Colonic mucosa (tissue), 4 donors: ENCODE results near the gene MDM4. TPM values are rescaled to one million over a fixed set of nuclear protein-coding genes. Genes with fewer than 3 reads are reported as not detected.

Experiments used
- DNase-seq: peaks from one replicate; pipeline ENCODE4 v3.0.0-alpha.2; 2020
- H3K27ac ChIP-seq: fragments of 200-600 bp; one replicate; pipeline ENCODE4 v1.8.0; 2021
- H3K27me3 ChIP-seq: fragments of 200-600 bp; one replicate; pipeline ENCODE4 v1.8.0; 2021
- H3K36me3 ChIP-seq: fragments of 200-600 bp; one replicate; pipeline ENCODE4 v1.8.0; 2021
- H3K4me1 ChIP-seq: fragments of 200-600 bp; one replicate; pipeline ENCODE4 v1.8.0; 2021; ENCODE audit warnings: mild to moderate bottlenecking
- H3K4me3 ChIP-seq: fragments of 200-600 bp; one replicate; pipeline ENCODE4 v1.8.0; 2021
- H3K9ac ChIP-seq, 2 donors: one replicate each; pipeline ENCODE4 v1.7.0; 2013; ENCODE audit warnings: control low read depth in 2 of 2, low read depth in 2 of 2, low read length in 2 of 2
- H3K9me3 ChIP-seq: fragments of 200-600 bp; one replicate; pipeline ENCODE4 v1.8.0; 2021
- CTCF ChIP-seq: fragments of 200-600 bp; IDR thresholded peaks from one replicate; pipeline ENCODE4 v1.8.0; 2022; ENCODE audit warnings: antibody characterized with exemption, mild to moderate bottlenecking
- intact Hi-C: fragments of 100-400 bp; cut with DNase I; formaldehyde crosslinking; loops from one replicate; pipeline ENCODE4 v1.14.1; 2022
- total RNA-seq, 2 donors: library from RNA; stranded (reverse); fragmentation: NEBNext Ultra II Directional in 1 of 2; extraction: Animal tissue kit (Norgen Biotek cat#: 25700) in 1 of 2; gene quantifications; one replicate each; pipeline ENCODE4 v1.2.1, GENCODE V29; 2021
- donor health status: healthy.
- donor health status: DM: no; HTN: no; CAD: no.
- donor health status: DM: no; HTN: no; CAD: no.

MDM4 gene
- total RNA-seq, 2 donors from 2014 or later = 43.7 to 49.8 TPM

DNA sequence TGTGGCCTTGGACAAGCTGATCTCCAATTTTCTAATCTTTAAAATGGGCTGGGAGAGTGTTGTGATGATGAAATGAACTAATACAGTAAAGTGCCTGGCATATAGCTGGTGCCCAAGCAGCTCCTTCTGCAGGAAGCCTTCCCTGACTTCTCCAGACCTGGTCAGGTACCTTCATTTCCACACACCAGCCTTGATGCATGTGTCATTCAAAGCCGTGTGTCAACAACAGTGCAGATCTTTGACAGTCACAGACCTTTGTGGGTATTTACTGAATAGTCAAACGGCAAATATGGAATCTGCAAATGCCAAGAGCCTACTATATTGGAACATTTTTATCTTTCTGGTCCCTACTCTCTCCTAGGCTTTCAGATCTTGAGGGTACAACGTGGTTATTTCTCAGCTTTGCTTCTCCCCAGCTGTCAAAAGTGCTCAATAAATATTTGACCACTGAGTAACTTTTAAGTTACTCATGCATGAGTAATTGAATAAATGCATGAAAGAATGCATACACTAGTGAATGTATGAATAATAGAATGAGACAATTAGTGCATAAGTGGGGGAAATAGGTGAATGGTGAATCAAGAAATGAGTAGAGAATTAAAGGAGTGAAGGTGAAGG lies 75.4 kb downstream of the MDM4 start:
- Histone ChIP-seq H3K27me3 (no peaks in the 10 kb centered on the region), H3K27ac (no peak overlapping the region), H3K9me3 (no peaks in the 10 kb centered on the region), H3K4me3 (no peak overlapping the region), H3K36me3 (no peaks in the 10 kb centered on the region), H3K9ac (no peak overlapping the region), H3K4me1 (no peaks in the 10 kb centered on the region)
- no peak for DNase-seq
- intact Hi-C loops = no loop called here
- TF ChIP-seq CTCF = no peak

DNA sequence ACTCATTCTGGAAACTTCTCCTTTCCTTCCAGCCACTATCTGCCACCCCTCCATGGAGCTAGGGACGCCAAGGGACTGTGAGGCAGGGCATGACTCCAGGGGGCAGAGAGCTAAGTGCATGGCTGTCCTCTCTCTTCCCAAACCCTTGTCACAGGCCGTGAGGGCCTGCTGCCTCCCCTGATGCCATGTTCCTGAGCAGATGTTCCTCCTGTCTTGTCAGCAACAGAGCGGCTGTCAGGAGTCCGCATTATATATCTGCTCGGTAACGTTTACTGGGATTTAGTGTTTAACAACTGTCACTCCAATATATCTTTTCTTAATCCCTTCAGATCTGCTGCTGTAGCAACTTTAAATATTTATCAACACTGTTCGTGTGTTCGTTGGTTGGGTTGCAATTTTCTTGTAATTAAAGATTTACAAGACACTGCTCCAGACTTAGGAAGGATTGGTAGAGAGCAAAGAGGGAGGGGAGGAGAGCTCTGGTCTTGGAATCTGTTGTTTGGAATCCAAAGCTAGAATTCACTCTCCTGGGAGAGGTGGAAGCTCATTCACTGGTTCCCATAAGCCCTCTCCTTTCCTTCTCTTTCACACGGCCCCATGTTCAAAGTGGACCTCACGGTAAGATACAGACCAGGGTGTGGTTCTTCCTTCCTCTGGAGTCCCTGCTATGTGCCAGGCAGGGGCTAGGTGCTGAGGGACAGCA lies 76.2 kb downstream of the MDM4 start:
- H3K27me3 ChIP-seq = no peaks in the 10 kb centered on the region
- no peaks in the 10 kb centered on the region for H3K9me3 ChIP-seq
- no peaks in the 10 kb centered on the region for H3K36me3 ChIP-seq
- H3K9ac ChIP-seq = peak overlapping the region in 1 of 2 donors; percentile 43
- no peak overlapping the region for H3K27ac ChIP-seq
- H3K4me1 ChIP-seq = no peaks in the 10 kb centered on the region
- no peak for TF ChIP-seq CTCF
- no peak overlapping the region for H3K4me3 ChIP-seq
- intact Hi-C loops = no loop called here
- DNase-seq = no peak

GRCh38 chr1:204598319-204598969 lies 82.2 kb downstream of the MDM4 start:
- H3K27me3 ChIP-seq = no peaks in the 10 kb centered on the region
- TF ChIP-seq CTCF = no peak
- no peaks in the 10 kb centered on the region for H3K36me3 ChIP-seq
- no peak for DNase-seq
- no peak overlapping the region for H3K4me3 ChIP-seq
- intact Hi-C loops = no loop called here
- H3K9me3 ChIP-seq = no peaks in the 10 kb centered on the region
- H3K9ac ChIP-seq = no peak overlapping the region
- no peak overlapping the region for H3K27ac ChIP-seq
- no peaks in the 10 kb centered on the region for H3K4me1 ChIP-seq

DNA sequence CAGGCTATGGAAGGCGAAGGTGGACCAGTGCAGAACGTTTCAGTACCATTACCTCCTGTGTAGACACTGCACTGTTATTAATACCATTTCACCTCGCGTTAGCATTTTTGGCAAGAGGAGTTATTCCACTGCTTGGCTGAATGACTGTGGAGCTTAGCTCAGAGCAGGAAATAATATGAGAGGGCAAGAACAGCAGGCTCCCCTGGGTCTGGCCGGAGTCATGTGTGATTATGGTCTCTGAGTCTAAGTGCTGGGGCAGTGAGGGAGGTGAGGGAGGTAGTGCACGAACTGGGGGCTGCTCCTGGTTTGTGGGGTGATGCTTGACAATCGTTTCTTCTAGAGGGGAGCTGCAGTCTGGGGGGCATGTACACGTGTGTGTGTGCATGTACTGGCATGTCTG lies 82.9 kb downstream of the MDM4 start:
- H3K4me1 ChIP-seq = no peaks in the 10 kb centered on the region
- no peaks in the 10 kb centered on the region for H3K27me3 ChIP-seq
- TF ChIP-seq CTCF = no peak
- H3K4me3 ChIP-seq = no peak overlapping the region
- H3K36me3 ChIP-seq = no peaks in the 10 kb centered on the region
- H3K9ac ChIP-seq = no peak overlapping the region
- H3K27ac ChIP-seq = no peak overlapping the region
- H3K9me3 ChIP-seq = no peaks in the 10 kb centered on the region
- DNase-seq = no peak
- intact Hi-C loops = no loop called here

- no peak overlapping the region for H3K27ac ChIP-seq
- intact Hi-C loops = no loop called here
- H3K36me3 ChIP-seq = no peaks in the 10 kb centered on the region
- no peak for DNase-seq
- H3K27me3 ChIP-seq = no peaks in the 10 kb centered on the region
- no peak overlapping the region for H3K9ac ChIP-seq
- TF ChIP-seq CTCF = no peak
- no peaks in the 10 kb centered on the region for H3K4me1 ChIP-seq
- H3K4me3 ChIP-seq = no peak overlapping the region
- no peaks in the 10 kb centered on the region for H3K9me3 ChIP-seq
Observed at GRCh38 chr1:204599596-204599995, 83.4 kb downstream of the MDM4 start.
